IPS DF 4.7 (cell line): Measurements from ENCODE around the gene ECPAS.
"Not testable (repeated sequence)": the region's sequence is repeated elsewhere in the genome, so short reads cannot be mapped to it uniquely, and the experiment has no call there.

Experiments used
- DNase-seq: peaks from one replicate; pipeline ENCODE4 v3.0.0-alpha.2; 2013; ENCODE audit warnings: low spot score; ENCODE audit errors: extremely low read depth

The ECPAS gene

DNA sequence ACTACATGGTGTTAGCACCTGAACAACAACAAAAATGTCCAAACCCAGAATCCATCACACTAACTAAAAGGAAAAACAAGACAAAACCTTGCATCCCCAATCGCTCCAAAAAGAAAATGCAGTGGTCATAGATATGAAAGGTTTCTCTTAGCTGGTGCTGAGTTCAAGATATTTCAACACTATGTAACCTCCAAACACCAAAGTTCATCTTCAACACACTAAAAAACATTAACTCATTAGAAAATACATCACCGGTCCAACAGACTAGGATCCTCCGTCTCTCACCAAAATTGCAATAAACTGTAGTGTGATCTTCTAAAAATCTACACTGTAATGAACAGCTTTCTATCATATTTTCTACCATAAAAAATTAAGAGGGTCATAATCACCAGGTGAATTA, 60.8 kb downstream of the ECPAS start:
- no peak for DNase-seq

DNA sequence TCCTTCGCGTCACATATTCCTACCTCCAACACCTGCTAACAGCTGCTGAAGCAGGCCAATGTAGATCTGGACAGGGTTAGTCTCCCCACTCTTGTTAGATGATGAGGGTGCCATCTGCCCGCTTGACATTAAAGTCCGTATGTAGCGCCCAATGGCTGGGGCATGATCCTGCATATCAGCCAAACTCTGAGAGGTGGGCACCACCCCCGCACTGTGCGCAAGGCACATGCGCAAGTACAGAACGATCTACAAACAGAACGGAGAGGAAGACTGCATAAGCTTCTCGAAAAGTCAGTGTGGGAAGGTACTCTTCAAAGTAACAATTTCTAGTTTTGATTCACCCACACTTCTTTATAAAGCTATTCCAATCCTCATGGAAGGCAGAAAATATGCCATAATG, 69.8 kb downstream of the ECPAS start:
- DNase-seq: no peak

DNA sequence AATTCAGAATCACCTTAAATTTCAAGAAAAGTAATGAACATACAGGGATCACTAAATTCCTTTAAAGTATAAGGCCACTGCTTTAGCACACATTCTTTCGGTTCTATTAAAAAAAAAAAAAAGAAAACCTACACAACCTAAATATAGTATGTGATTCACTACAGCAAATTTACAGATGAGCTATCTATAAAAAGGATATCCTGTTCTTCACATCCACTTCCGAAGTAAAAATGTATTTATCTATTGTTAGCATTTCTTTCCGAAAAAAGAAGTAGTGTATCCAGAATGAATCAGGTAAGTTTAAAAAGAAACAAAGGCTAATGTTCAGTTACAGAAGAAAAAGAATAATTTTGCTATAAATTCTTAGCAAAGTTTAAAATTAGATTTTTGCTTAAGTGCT, 70.2 kb downstream of the ECPAS start:
- DNase-seq: no peak

DNA sequence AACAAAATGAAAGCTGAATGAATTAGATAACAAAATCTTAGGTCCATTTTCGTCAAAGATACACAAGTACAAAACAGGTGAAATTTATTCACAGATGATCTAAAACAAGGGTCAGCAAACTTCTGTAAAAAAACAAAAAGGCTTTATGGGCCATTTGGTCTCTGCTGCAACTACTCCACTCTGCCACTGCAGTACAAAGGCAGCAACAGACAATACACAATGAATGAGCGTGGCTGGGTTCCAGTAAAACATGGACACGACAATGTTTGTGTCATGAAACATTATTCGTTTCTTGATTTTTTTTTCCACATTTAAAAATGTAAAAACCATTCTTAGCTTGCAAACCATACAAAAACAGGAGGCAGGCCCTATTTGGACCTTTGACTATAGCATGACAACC, 71.9 kb downstream of the ECPAS start:
- no peak for DNase-seq

DNA sequence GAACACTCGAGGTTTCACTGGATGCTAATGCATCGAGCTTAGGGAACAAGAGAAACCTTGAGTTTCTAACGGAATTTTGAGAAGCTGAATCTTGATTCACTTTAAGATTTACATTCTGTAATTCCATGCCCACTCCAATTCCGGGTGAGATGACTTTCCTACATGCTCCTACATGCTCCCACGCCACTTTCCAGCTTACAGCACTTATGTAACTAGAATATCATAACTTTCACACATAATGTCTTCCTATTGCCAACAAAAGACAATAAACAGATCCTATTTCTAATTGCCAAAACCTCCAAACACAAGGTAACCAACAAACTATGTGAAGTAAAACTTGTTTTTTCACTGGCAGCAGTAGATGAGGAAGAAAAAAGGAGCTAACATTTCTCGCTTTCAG, 72.9 kb downstream of the ECPAS start:
- no peak for DNase-seq

DNA sequence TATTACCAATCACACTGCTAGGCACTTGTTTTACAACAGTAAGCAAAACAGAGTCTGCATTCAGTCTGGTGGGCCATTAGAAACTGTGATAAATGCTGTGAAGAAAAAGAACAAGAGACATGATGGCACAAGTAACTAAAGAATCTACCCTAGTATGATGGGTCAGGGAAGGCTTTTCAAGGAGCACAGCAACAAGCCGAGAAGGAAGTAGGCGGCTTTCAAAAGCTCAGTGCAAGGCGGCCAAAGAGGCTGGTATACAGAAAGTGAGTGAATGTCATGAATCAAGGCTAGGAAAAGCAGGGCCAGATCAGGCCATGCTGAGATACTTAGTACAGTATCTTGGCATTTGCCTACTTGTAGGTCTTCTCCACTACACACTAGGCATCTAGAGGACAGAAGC, 76.4 kb downstream of the ECPAS start:
- no peak for DNase-seq

DNA sequence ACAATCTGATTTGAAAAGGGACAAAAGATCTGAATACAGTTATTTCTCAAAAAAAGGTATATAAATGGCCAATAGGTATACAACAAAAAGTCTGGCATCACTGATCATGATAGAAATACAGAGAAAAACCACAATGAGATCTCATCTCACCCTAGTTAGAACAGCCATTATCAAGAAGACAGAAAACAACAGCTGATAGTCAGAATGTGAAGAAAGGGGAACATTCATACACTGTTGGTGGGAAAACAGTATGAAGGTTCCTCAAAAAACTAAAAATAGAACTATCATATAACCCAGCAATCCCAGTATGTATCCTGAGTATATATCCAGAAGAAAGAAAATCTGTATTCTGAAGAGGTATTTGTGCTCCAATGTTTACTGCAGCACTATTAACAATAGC, 78.5 kb downstream of the ECPAS start:
- no peak for DNase-seq

DNA sequence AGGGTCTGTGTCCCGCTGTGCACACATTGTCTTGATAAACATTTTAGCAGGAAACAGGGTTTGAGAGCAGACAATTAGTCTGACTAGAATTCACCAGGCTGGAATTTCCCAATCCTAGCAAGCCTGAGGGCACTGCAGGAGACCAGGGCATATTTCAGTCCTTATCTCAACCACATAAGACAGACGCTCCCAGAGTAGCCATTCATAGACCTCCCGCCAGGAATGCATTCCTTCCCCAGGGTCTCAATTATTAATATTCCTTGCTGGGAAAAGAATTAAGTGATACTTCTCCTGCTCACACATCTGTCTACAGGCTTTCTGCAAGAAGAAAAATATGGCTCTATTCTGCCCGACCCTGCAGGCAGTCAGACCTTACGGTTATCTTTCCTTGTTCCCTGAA, 82.7 kb downstream of the ECPAS start:
- not testable (repeated sequence) for DNase-seq

DNA sequence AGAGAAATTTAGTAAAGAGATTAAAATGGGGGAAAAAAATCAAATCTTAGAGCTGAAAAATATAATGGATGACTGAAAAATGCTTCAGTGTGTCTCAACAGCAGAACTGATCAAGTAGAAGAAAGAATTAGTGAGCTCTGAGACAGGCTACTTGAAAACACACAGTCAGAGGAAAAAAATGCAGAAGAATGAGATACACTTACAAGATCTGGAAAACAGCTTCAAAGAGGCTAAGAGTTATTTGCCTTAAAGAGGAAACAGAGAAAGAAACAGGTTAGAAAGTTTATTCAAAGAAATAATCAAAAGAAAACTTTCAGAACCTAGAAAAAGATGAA, 83.7 kb downstream of the ECPAS start:
- DNase-seq: no peak

DNA sequence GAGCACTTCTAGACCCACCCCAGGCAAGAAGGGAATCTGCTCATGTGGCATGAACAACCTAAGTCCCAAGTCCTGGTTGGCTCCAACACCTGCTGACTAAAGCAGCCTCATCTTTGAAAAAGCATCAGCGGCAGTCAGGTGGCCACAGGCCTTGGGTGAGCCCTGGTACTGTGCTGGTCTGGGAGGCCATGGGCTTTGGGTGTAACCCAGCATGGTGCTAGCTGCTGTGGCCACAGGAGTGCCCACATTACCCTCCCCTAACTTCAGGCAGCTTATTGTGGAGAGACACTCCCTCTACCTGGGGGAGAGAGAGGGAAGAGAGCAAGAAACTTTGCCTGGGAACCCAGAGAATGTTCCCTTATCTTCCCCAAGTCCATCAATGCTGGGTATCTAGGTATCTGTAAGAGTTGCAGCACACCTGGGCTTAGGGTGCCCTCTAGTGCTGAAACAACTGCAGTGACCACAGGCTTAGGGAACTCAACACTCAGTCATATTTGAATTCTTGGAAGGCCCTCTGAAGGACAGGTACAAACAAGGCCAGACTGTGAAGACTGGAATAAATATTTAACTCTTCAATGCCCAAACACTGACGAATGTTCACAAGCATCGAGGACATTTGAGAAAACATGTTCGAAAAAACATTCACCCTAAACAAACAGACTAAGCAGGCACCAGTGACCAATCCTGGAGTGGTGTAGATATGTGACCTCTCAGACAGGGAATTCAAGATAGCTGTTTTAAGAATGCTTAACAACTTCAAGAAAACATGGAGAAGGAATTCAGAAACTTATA, 84.2 kb downstream of the ECPAS start:
- DNase-seq: peak; percentile 41

DNA sequence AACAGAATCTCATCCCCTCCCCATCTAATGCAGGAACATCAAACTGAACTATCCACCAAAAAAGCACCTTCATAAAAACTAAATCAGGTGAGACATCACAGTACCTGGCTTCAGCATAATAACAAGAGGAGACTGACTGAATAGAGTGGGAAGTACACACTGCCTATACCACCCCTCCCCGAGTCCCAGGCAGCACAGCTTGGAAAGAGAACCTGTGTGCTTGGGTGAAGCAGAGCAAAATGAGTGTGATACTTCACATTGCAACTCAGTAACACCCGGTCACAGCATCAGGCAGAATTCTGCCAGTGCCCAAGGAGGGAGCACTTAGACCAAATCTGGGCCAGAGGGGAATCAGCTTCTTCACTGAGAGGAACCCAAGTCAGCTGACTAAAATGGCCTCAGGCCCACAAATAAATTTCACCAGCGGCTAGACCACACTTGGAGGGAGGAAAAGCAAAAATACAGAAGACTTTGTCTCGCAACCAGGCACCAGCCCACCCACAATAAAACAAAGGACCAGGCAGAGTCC, 84.9 kb downstream of the ECPAS start:
- no peak for DNase-seq

DNA sequence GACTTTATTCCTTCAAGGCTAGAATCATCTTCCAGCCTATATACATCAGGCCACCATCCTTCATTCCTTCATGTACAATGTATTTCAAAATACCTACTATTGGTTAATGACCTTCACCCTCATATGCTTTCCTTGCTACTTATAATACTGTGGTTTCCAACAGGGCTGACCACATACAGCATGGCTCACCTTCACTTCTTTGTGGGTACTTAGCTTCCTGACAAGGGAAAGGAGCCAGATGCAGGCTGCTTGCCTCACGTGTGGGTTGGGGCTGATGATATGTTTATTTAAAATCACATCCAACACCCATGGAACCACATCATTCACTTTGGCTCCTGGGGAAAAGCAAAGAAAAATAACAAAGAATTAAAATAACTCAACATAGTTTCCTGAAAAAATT, 90.2 kb downstream of the ECPAS start:
- no peak for DNase-seq

DNA sequence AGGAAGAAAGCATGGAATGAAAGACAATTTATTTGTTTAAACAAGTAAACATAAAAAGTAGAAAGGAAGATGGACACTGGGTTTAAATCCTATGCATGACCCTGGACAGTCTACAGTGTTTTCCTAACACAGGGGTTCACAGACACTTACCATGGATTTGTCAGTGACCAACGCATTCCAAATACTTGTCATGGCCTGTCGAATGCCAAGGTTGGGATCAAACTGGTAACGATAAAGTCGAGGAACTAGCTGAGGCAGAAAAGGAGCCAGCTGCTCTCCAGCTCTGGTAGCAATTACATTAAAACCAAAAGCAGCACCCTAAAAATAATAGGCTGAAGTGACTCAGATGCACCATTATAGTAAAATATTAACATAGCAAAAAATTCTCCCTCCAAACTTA, 94.8 kb downstream of the ECPAS start:
- DNase-seq: no peak

DNA sequence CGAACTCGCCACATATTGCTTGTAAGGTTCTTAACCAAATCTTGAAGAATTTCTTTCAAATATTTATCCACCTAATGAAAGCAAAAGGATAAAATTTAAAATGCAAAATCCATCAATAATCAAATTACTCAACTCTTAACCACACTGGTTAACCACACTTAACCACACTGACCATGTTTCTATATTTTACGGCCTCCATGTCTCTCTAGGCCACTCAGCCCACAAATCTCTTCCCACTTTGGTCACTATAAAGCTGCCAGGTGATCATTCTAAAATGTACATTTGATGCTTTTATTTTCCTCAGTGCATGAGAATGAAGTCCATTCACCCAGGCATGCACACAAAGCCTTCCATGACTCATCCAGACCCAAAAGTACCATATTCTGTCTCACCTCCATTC, 97.8 kb downstream of the ECPAS start:
- DNase-seq: no peak

DNA sequence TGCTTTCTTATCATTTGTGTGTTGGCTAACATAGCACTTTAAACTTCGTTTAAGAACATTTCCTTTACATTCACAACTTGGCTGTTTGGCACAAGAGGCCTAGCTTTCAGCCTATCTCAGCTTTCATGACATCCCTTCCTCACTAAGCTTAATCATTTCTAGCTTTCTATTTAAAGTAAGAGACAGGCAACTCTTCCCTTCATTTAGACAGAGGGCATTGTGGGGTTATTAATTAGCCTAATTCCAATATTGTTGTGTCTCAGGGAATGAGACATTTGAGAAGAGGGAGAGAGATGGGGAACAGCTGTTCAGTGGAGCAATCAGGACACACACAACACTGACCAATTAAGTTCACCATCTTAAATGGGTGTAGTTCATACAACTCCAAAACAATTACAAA, 103.2 kb downstream of the ECPAS start:
- DNase-seq: no peak

DNA sequence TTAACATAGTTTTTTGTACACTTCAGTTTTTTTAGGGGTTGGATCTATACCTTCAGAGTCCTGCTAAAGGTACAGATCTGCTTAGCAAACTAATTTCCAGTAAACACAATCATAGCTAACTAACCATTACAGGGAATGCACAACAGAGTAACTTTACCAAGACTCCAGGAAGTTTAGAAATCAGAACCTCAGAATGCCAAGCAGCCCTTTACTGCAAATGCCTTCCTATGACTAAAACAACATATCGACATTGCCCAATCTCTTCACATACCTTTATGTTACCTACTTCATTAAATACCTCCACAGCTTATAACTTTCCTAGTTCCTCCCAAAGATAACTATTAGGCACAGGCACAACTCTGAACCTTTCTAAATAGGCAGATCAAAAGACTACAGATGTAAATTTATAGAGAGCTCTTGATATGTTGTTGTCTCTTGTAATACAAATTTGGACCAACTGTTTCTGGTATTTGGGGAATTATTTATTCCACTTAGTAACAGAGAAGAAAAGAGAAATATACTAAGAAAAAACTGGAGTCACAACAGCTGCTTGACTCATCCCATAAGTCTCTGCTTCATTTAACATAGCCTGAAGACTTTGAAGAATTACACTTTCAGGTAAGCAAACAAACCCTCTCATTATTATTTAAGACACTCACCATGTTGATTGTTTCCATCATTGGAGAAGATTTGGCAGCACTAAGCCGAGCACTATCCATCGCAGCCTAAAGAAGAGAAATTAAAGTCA, 108.2 kb downstream of the ECPAS start:
- no peak for DNase-seq

DNA sequence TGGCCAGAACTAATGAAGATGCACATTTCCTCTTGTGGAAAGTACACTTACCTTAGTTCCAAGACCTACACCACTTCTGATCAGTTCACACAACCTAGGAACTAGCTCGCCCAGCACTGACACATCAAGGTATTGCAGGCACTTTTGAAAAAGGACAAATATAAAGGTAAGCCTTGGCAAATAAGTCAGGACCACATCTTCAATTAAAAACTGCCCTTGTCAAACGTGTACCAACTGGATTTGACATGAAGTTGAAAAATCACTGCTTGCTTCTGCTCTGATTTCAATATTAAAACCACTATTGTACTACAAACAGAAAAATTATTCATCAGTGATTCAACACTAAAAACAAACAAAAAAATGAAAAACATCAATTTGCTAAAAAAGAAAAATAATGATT, 109.1 kb downstream of the ECPAS start:
- DNase-seq: no peak

DNA sequence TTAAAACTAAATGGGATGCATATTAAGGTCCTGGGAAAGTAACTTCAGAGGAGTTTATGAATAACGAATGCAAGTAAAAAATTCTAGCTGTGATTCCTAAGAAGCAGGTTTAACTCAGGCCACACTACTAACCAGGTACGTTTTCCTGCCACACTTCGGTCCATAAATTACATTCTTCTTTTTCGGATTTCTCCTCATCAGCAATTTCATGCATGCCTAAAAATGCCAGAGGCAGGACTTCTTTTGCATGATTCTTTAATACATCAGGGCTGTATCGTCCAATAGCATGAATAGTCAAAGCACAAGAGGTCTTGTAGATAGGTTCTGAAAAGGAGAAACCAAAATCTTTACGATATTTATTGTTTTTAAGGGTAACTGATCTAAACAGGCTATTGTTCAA, 111.9 kb downstream of the ECPAS start:
- no peak for DNase-seq

DNA sequence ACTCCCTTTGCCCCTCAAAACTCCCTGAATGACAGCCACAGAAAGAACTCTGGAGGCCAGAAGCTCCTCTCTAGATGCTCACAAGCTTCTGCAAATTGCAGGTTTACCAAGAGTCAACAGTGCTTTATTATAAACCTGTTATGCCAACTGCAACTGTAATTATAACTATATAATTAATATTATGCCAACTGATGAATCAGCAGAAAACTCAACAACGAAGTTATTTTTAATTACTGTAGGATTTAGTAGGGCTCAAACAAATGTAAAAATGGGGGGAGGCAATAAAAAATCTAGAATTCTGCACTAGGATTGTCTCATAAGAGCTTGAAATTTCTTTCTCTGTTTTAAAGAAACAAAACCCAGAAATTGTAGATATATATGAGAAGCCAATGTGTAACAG, 117.2 kb downstream of the ECPAS start:
- no peak for DNase-seq

DNA sequence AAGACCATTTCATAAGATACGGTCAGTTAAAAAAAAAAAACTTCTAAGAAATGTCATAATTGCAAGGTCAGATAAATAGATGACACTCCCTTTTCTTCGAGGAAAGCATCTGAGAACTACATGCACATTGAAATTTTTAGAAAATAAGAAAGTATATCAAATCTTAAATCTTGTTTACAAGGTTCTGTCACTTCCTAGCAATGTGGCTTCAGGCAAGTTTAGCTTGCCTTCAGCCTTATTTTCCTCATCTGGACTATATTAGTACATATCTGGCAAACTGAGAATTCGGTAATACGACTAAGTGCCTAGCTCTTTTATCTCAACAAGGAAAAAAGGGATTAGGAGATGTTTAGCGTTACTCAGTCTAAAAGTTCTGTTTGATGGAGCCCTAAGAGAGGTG, 121.7 kb downstream of the ECPAS start:
- DNase-seq: no peak

DNA sequence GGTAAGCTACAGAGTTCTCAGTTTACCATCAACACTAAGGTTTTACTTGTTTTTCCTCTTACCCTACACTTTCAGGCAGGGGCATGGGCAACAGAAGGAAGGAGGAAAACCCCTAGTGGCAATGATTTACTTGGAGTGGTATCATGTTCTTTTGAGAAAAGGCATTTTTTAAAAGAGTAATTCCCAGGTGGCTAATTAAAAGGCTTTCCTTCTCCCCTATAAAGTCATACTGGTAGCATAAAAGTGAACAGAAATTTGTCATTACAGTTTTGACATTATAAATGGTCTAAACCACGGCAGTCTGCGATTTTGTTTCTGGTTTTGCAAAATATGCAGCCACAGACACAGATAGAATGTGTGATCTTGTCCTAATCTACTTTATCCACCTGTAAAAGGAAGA, 123.3 kb downstream of the ECPAS start:
- DNase-seq: no peak

DNA sequence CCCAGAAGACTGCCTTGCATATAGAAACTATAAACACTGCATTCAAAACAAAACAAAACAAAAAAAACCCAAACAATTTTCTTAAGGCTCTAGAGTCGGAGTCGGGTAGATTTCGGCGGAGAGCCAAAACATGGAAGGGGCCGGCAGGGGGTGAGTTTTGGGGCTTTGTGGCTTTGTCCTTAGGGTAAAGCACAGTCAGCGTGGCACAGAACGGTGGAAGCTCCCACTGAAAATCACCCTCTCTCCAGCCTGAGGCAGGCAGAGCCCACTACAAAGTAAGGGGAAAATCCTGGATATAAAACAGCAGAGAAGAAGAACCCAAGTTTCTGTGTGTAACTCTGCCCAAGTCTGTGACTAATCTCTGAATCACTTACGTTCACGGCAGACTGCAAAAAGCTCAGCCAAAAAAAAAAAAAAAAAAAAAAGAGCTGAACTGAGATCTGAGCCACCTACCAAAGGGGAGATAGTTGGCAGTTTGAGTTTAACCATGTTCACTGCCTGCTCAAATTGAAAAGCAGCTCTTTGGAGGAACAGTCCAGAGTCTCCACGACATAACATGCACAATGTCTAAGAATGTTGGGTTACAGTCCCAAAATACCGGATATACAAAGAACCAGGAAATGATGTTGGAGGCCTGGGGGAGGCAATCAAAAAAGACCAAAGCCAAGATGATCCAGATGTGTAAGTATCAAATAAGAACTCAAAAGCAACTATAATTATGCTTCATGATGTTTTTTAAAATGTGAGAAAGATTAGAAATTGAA, 127.5 kb downstream of the ECPAS start:
- DNase-seq: no peak
